COR-L47 (cell line): Measurements from ENCODE around the gene C11orf91.
"Not testable (repeated sequence)": the region's sequence is repeated elsewhere in the genome, so short reads cannot be mapped to it uniquely, and the experiment has no call there.

Experiments
- DNase-seq: peaks from one replicate; lab custom pipeline; 2025; lab: John Stamatoyannopoulos, UW

The C11orf91 gene

GRCh38 chr11:33669598-33670249 is 30.9 kb downstream of the C11orf91 start:
- DNase-seq = no peak

DNA sequence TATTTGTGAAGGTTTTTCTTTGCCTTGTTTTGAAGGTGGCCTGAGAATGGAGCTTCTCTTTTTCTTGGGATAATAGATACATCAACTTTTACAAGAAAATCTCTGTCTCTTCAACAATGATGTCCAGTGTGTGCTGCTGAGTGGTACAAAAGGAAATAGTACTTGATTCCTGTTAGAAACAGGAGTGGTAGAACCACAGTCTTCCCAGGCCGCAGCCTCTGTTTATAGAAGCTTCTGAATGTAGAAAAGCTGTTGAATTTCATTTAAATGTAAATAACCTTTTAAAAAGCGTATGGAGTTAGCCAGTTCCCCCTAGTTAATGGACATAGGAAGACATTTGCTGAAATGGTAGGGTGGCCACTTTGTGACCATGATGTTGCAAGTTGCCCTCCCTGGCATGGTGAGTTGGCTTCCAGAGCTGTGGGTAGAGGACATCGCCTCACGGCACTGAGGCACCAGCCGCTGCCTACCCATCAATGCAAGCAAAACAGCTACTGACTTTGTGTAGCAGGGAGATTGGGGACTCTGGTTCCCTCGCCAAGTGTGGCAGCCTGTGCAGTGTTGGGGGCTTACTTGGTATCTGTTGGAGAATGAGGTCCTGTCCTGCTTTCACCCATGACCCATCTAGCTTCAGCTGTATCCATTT is 31.6 kb downstream of the C11orf91 start:
- DNase-seq = no peak

DNA sequence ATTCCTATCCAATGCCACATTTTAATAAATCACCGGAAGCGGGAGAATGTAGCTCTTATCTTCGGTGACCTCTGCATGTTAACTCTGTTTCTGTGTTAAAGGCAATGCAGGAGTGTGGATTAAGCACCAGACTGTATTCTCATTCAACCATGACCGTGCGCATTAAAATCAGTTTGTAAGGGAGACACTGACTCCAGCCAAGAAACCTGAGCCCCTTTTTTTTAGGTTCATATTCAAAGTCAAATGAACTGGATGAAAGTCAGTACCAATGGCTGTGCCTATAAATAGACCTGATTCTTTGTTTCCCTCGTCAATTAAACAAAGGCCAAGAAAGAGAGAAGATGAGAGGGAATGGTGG is 32.2 kb downstream of the C11orf91 start:
- no peak for DNase-seq

DNA sequence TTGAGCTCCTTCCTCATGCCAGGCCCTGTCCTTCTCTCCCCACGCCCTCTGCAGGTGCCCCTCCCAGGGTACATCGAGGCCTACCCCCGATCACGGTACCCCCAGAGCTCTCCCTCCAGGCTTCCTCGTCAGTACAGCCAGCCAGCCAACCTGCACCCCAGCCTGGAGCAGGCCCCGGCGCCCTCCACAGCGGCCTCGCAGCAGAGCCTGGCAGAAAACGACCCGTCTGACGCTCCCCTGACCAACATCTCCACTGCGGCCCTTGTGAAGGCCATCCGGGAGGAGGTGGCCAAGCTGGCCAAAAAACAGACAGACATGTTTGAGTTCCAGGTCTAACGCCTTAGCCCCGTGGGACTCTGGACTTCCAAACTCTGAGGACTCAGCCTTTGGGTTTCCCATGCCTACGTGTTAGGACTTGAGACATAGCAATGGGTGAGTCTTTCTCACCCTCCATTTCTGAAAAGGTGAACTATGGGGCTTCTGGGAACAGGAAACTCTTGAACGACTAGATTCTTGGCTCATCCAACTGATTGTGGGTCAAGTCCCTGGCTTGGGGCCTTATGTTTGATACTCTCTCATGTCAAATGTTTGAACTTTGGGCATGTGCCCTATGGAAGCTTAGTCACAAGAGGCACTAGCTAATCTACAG is 32.7 kb downstream of the C11orf91 start:
- no peak for DNase-seq

- no peak for DNase-seq
These were observed 35.1 kb downstream of the C11orf91 start for GRCh38 chr11:33665350-33666106.

- no peak for DNase-seq
These were observed 35.8 kb downstream of the C11orf91 start for GRCh38 chr11:33664827-33665226.

GRCh38 chr11:33664166-33664565 is 36.5 kb downstream of the C11orf91 start:
- DNase-seq = no peak

DNA sequence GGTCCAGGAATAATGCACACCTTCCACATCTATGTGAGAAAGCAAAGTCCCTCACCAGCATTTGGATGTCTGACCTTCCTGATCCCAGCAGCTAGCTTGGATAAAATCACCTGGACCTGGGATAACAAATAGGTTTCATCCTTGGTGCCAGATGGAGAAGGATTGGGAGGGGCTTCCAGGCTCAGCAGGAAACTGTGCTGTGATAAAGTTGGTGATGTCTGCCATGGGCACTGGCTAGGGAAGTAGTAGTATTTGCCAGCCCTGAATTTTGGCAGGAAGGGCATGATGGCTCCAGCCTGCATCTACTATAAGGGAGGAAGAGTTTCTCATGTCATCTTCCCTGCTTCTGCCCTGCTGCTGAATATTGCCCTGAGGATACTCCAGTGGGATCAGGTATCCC is 37.5 kb downstream of the C11orf91 start:
- DNase-seq = no peak

GRCh38 chr11:33661526-33661925 is 39.1 kb downstream of the C11orf91 start:
- not testable (repeated sequence) for DNase-seq

GRCh38 chr11:33660962-33661361 is 39.7 kb downstream of the C11orf91 start:
- DNase-seq = no peak

- no peak for DNase-seq
These were observed 41.1 kb downstream of the C11orf91 start for GRCh38 chr11:33659370-33660139.

GRCh38 chr11:33658195-33658900 is 42.3 kb downstream of the C11orf91 start:
- peak; percentile 29 for DNase-seq

- DNase-seq = peak; percentile 43
These were observed 42.9 kb downstream of the C11orf91 start for GRCh38 chr11:33657757-33658156.

DNA sequence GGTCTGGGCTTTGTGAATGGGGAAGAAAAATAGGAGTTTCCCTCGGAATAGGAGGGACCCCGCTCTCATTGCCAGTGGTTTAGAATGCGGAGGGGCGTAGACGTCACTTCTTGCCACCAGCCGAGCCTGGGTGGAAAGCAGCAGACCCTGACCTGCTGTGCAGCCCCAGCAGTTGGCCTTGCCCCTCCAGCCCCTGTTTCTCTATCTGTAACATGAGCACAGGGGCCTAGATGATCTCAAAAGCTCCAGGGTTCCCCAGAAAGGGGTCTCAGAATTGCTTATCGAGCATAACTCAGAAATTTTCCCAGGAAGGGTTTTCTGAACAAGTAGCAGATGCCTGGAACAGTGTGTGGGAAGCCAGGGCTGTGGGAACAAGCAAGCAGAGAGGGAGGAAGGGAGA is 43.9 kb downstream of the C11orf91 start:
- no peak for DNase-seq

DNA sequence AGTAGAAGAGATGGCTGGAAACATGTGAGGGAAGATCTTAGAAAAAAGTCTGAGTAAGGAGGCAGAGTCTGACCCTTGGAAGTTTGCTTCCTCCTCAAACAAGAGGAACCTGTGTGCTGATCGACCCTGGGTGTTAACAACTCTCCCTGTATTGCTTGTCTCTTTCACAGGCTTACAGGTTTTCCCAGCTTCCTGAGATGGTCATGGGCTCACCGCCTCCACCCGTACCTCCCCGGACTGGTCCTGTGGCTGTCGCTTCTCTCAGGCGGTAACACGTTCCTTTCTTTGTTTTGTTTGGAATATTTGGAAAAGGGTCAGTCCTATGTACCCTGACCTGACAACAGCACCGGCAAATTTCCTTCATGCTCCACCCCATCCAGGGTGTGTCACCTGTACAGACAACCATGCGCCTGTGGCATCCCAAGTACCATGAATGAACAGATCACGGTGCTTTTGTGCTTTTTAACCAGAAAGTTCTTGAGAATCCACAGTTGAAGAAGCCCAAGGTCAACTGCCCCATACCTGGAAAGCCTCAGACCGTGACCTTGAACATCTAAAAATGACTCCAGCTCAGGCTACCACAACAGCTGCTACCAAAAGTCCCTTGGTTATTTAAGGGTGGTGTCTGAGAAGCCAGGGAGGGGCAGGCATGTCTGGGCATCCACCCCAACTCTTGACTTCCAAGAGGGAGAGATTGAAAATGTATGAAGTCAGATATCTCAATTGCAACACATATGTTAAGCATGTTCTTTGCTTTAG is 44.6 kb downstream of the C11orf91 start:
- no peak for DNase-seq

GRCh38 chr11:33654594-33654993 is 46.0 kb downstream of the C11orf91 start:
- DNase-seq = no peak

- DNase-seq = no peak
These were observed 47.7 kb downstream of the C11orf91 start for GRCh38 chr11:33652930-33653329.

DNA sequence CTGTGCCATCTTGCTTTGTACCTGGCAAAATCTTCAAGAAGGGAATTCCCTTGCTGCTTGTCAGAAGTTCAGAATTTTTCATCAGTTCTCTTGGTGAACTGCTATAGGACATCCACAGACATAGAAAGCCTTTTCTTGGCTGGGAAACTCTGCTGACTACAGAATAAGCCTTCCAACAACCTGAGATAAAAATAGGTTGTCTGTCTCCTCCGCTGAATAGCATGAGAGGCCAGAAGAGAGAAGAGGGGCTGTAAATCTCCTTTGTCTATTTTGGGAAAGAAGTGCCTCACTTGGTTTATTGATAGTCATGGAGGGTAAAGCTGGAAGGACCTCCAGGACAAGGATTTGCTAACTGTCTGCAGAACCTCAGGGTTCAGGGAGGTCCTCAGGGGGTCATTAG is 48.2 kb downstream of the C11orf91 start:
- no peak for DNase-seq

DNA sequence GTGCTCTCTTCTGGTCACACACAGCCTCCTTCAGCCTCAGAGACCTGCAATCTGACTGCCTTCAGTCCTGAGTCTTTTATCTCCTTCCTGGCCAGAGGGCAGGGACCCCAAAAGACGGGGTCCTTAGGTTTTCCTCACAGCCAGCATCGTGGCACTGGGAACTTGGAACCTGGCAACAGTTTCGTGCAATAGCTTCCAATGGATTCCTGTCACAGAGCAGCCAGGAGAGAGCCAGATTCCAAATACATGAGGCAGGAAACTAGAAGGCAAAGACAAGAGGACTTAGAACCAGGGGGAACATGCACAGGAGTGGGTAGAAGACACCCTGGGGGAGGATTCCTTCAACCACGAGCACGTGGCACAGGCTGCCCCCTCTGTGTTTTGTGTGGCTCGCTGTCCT is 48.6 kb downstream of the C11orf91 start:
- no peak for DNase-seq

GRCh38 chr11:33651555-33651954 is 49.1 kb downstream of the C11orf91 start:
- no peak for DNase-seq

GRCh38 chr11:33649944-33650343 is 50.7 kb downstream of the C11orf91 start:
- DNase-seq = no peak
